GM10266 (cell line): Measurements from ENCODE around the gene CST7.
"Not testable (repeated sequence)": the region's sequence is repeated elsewhere in the genome, so short reads cannot be mapped to it uniquely, and the experiment has no call there.

ENCODE experiments used
- DNase-seq: peaks from one replicate; pipeline ENCODE4 v3.0.0; 2012; ENCODE audit errors: extremely low spot score
- TF ChIP-seq, protein P1 (sequence below): IDR thresholded peaks from 2 replicates; pipeline ENCODE4 v1.5.1; 2012; ENCODE audit warnings: mild to moderate bottlenecking, low read depth; ENCODE audit not compliant: control insufficient read depth, insufficient read depth; ENCODE audit errors: missing control alignments

CST7 gene

DNA sequence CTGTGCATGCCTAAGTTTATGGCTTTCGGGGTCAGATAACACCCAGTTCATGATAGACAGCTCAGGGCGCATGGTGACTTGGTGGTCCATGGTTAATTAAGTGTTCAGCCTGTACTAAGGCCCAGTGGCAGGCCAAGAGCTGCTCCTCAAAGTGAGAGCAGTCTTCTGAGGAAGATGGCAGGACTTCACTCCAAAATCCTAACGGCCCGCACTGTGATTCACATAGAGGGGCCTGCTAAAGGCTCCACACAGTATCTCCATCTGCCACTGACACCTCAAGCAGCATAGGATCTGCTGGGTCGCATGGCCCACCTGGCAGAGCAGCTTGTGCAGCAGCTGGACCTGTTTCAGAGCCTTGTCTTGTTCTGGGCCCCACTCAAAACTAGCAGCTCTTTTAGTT, 10.6 kb upstream of the CST7 start:
- TF ChIP-seq, protein P1, sequence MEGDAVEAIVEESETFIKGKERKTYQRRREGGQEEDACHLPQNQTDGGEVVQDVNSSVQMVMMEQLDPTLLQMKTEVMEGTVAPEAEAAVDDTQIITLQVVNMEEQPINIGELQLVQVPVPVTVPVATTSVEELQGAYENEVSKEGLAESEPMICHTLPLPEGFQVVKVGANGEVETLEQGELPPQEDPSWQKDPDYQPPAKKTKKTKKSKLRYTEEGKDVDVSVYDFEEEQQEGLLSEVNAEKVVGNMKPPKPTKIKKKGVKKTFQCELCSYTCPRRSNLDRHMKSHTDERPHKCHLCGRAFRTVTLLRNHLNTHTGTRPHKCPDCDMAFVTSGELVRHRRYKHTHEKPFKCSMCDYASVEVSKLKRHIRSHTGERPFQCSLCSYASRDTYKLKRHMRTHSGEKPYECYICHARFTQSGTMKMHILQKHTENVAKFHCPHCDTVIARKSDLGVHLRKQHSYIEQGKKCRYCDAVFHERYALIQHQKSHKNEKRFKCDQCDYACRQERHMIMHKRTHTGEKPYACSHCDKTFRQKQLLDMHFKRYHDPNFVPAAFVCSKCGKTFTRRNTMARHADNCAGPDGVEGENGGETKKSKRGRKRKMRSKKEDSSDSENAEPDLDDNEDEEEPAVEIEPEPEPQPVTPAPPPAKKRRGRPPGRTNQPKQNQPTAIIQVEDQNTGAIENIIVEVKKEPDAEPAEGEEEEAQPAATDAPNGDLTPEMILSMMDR, result no peak
- no peak for DNase-seq

DNA sequence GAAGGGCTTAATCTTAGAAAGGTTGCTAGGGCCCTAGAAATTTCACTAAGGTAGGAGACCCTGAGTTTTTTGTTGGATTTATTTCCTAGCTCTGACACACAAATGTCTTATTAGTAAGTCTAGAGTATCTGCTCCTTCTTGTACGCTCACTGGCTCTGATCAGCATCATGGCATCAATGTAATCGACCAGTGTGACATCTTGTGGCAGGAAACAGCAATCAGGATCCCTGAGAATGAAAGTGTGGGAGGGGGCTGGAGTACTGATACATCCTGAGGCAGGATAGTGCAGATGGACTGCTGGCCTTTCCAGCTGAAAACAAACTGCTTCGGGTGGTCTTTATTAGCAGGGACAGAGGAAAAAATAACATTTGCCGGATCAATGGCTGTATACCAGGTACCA, 10.0 kb upstream of the CST7 start:
- TF ChIP-seq, protein P1, result no peak
- no peak for DNase-seq

DNA sequence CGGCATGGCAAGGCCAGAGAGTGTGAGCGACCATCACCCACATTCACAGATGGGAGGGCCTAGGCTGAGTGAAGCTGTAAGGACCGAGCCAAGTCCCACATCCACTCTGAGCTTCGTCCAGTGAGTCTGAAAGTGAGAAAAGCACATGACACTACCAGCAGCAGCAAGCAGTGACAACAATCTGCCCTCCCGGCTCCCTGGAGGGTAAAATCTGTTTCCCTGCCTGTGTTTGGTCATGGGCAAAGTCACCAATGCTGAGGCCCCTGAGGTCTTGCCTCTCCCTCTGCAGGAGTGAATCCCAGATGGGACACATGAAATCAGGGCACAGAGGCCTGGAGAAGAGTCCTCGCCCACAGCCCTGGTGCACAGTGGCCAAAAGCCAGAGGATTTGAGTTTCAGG, 6.4 kb upstream of the CST7 start:
- TF ChIP-seq, protein P1, result no peak
- DNase-seq, result no peak

DNA sequence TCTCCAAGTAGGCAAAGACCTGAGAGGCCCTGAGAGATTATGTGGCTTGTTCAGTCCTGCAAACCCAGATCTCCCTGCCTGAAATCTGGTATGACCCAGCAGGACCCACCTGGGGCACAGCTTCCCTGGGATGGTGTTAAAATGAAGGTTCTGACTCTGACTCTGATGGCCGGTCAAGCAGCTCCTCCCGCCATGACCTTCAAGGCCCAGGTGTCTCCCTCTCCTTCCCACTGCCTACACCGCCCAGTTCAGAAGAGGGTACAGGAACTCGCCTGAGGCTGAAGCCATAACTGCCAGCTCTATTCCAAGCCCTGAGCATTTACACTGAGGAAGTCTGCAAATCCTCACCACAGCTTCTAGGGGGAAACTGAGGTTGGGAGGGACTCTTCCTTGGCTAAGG, 5.9 kb upstream of the CST7 start:
- TF ChIP-seq, protein P1, result no peak
- DNase-seq, result no peak

GRCh38 chr20:24943731-24944130, 5.3 kb upstream of the CST7 start:
- TF ChIP-seq, protein P1, result no peak
- no peak for DNase-seq

- not testable (repeated sequence) for DNase-seq
These were observed 2.7 kb upstream of the CST7 start for GRCh38 chr20:24946376-24946775.

DNA sequence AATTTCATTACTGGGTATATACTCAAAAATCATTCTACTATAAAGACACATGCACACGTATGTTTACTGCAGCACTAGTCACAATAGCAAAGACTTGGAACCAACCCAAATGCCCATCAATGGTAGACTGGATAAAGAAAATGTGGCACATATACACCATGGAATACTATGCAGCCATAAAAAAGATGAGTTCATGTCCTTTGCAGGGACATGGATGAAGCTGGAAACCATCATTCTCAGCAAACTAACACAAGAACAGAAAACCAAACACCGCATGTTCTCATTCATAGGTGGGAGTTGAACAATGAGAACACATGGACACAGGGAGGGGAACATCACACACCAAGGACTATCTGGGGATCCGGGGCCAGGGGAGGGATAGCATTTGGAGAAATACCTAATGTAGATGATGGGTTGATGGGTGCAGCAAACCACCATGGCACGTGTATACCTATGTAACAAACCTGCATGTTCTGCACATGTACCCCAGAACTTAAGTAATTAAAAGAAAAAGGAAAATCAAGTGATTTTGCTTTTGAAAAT, 602 bp upstream of the CST7 start:
- not testable (repeated sequence) for DNase-seq

DNA sequence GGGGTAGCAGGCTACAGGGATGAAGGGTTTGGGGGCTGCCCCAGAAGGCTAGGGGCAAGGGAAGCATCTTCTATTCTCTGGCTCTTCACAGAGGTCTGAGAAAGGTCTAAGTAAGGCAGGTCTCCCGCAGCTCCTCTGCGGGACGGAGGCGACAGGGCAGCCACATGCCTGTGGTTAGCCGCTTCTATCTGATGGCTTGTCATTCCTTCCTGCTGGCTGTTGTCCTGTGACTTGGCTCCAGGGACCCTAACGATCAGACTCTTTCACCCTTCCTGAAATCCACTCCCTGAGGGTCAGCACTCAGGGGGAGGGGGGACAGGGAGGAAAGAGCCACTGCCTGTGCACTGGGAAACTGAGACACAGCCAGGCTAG, 673 bp downstream of the CST7 start:
- TF ChIP-seq, protein P1, result no peak

More for the DNA sequence above, 673 bp downstream of the CST7 start:
- DNase-seq, result no peak
